ENCODE results near the gene TBC1D4. TPM values are rescaled to one million over a fixed set of nuclear protein-coding genes. Genes with fewer than 3 reads are reported as not detected.

Gene TBC1D4
- polyA plus RNA-seq, 1 of the 3 experiments (the other 2 are of a cell fraction): 8.8 TPM

GRCh38 chr13:75474956-75475355, 7.0 kb downstream of the TBC1D4 start:
- H3K27ac ChIP-seq (ENCODE audit: low read depth in 2 of 2, low read length in 1 of 2): no peak overlapping the region
- WGBS (ENCODE audit: low lambda C conversion rate): 73% methylated on average over 2 of the region's 2 CpGs
- H3K9me2 ChIP-seq: no peaks in the 10 kb centered on the region
- H3K79me2 ChIP-seq (ENCODE audit: insufficient read depth): peaks cover 32% of the 10 kb centered on the region
- H3K9me3 ChIP-seq: no peaks in the 10 kb centered on the region
- TF ChIP-seq RAD21 (IDR thresholded peaks at IDR 0.05; ENCODE audit: low read length): no peak
- TF ChIP-seq, protein P1, sequence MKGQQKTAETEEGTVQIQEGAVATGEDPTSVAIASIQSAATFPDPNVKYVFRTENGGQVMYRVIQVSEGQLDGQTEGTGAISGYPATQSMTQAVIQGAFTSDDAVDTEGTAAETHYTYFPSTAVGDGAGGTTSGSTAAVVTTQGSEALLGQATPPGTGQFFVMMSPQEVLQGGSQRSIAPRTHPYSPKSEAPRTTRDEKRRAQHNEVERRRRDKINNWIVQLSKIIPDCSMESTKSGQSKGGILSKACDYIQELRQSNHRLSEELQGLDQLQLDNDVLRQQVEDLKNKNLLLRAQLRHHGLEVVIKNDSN (IDR thresholded peaks at IDR 0.05; ENCODE audit: borderline replicate concordance, low read depth): no peak
- TF ChIP-seq EP300 (IDR thresholded peaks at IDR 0.05; ENCODE audit: borderline replicate concordance in 1 of 2, low read depth in 1 of 2, low read length in 1 of 2): no peak
- TF ChIP-seq GABPA (IDR thresholded peaks at IDR 0.05; ENCODE audit: low read depth): no peak
- TF ChIP-seq FOXJ3 (CRISPR knock-in tag; IDR thresholded peaks at IDR 0.05): no peak
- no peak for TF ChIP-seq ZBTB33 (IDR thresholded peaks at IDR 0.05; ENCODE audit: borderline replicate concordance, low read depth)
- TF ChIP-seq, protein P2, sequence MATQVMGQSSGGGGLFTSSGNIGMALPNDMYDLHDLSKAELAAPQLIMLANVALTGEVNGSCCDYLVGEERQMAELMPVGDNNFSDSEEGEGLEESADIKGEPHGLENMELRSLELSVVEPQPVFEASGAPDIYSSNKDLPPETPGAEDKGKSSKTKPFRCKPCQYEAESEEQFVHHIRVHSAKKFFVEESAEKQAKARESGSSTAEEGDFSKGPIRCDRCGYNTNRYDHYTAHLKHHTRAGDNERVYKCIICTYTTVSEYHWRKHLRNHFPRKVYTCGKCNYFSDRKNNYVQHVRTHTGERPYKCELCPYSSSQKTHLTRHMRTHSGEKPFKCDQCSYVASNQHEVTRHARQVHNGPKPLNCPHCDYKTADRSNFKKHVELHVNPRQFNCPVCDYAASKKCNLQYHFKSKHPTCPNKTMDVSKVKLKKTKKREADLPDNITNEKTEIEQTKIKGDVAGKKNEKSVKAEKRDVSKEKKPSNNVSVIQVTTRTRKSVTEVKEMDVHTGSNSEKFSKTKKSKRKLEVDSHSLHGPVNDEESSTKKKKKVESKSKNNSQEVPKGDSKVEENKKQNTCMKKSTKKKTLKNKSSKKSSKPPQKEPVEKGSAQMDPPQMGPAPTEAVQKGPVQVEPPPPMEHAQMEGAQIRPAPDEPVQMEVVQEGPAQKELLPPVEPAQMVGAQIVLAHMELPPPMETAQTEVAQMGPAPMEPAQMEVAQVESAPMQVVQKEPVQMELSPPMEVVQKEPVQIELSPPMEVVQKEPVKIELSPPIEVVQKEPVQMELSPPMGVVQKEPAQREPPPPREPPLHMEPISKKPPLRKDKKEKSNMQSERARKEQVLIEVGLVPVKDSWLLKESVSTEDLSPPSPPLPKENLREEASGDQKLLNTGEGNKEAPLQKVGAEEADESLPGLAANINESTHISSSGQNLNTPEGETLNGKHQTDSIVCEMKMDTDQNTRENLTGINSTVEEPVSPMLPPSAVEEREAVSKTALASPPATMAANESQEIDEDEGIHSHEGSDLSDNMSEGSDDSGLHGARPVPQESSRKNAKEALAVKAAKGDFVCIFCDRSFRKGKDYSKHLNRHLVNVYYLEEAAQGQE (IDR thresholded peaks at IDR 0.05; ENCODE audit: low read depth, low read length): no peak
- TF ChIP-seq JUND (IDR thresholded peaks at IDR 0.05): no peak
- no peak for TF ChIP-seq NFIC (IDR thresholded peaks at IDR 0.05; ENCODE audit: borderline replicate concordance)
- no peak for TF ChIP-seq NRF1 (IDR thresholded peaks at IDR 0.05; ENCODE audit: low read depth, low read length)
- DNase-seq: no peak
- no peaks in the 10 kb centered on the region for H3K27me3 ChIP-seq (ENCODE audit: insufficient read depth)
- H3F3A ChIP-seq (replicated peaks; ENCODE audit: insufficient read depth): peaks cover 5% of the 10 kb centered on the region
- no peak overlapping the region for H3K4me3 ChIP-seq (ENCODE audit: low read depth in 2 of 2, low read length in 1 of 2)
- H3K4me2 ChIP-seq: no peak overlapping the region
- peaks cover 3% of the 10 kb centered on the region; the same call in 1 of the 2 replicates for H4K20me1 ChIP-seq (ENCODE audit: insufficient read depth)
- H2AFZ ChIP-seq (ENCODE audit: low read depth): no peak overlapping the region
- no peaks in the 10 kb centered on the region for H3K36me3 ChIP-seq (replicated peaks in 1 of 2; ENCODE audit: control insufficient read depth in 1 of 2, insufficient read depth in 2 of 2, low read length in 1 of 2)
- ChIA-PET POLR2A (no interaction called here), CTCF (no interaction called here)
- 0 out of 4 replicates have a peak, but pooled peaks cover 0 to 3% of the 10 kb centered on the region in 2 experiments for H3K4me1 ChIP-seq (ENCODE audit: control insufficient read depth in 1 of 2, insufficient read depth in 2 of 2, low read depth in 1 of 2, low read length in 1 of 2)
- no peak overlapping the region for H3K9ac ChIP-seq

DNA sequence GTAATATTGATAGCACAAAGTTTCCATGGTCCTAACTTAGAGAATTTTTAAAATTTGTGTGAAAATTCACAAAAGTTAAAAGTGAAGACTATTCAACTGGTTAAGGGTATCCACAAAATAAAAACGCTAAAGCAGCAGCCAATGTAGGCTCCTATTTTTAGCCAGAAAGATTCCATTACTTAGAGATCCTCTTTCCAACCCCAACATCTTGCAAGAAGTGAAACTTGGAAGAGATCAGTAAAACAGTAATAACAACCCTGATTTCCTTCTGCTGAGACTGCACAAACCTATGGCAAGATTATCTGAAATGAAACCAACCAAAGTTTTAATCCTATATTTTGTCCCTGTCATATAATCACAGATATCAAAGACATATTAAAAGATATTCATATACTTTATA, 8.5 kb downstream of the TBC1D4 start:
- Histone ChIP-seq H3K9me3 (no peaks in the 10 kb centered on the region), H3K9ac (no peak overlapping the region), H3K9me2 (no peaks in the 10 kb centered on the region), H3K4me3 (ENCODE audit: low read depth in 2 of 2, low read length in 1 of 2) (no peak overlapping the region), H3K27ac (ENCODE audit: low read depth in 2 of 2, low read length in 1 of 2) (no peak overlapping the region), H3K4me2 (no peak overlapping the region), H3K4me1 (ENCODE audit: control insufficient read depth in 1 of 2, insufficient read depth in 2 of 2, low read depth in 1 of 2, low read length in 1 of 2) (no peaks in the 10 kb centered on the region), H2AFZ (ENCODE audit: low read depth) (no peak overlapping the region), H4K20me1 (ENCODE audit: insufficient read depth) (no peaks in the 10 kb centered on the region), H3K36me3 (replicated peaks in 1 of 2; ENCODE audit: control insufficient read depth in 1 of 2, insufficient read depth in 2 of 2, low read length in 1 of 2) (no peaks in the 10 kb centered on the region), H3K27me3 (ENCODE audit: insufficient read depth) (no peaks in the 10 kb centered on the region), H3K79me2 (ENCODE audit: insufficient read depth) (peaks cover 32% of the 10 kb centered on the region), H3F3A (replicated peaks; ENCODE audit: insufficient read depth) (no peaks in the 10 kb centered on the region)
- POLR2A ChIA-PET: no interaction called here
- DNase-seq: no peak
- WGBS (ENCODE audit: low lambda C conversion rate): 57% methylated on average over 1 of the region's 1 CpG
- CTCF ChIA-PET: interaction anchor here (1.0 kb wide), 1 partner anchor 101 kb away, joined by 3 read pairs; no protein-coding TSS in a partner anchor
- TF ChIP-seq YY1 (IDR thresholded peaks at IDR 0.05; ENCODE audit: low read depth) (no peak), MXI1 (IDR thresholded peaks at IDR 0.05; ENCODE audit: low read depth, low read length) (no peak), RFX5 (IDR thresholded peaks at IDR 0.05; ENCODE audit: low read length) (no peak), FOXM1 (IDR thresholded peaks at IDR 0.05; ENCODE audit: low read depth) (no peak), PBX3 (IDR thresholded peaks at IDR 0.05) (no peak), GATA2 (CRISPR knock-in tag; IDR thresholded peaks at IDR 0.05) (no peak), GABPA (IDR thresholded peaks at IDR 0.05; ENCODE audit: low read depth) (no peak), RXRA (IDR thresholded peaks at IDR 0.05; ENCODE audit: borderline replicate concordance, low read depth) (no peak), MAX (IDR thresholded peaks at IDR 0.05; ENCODE audit: low read depth) (no peak), RCOR1 (IDR thresholded peaks at IDR 0.05; ENCODE audit: low read length) (no peak), NRF1 (IDR thresholded peaks at IDR 0.05; ENCODE audit: low read depth, low read length) (no peak), SMC3 (IDR thresholded peaks at IDR 0.05; ENCODE audit: low read depth, low read length) (no peak), EZH2phosphoT487 (IDR thresholded peaks at IDR 0.05; ENCODE audit: borderline replicate concordance, low read depth) (no peak)
- TF ChIP-seq, protein P1 (IDR thresholded peaks at IDR 0.05; ENCODE audit: borderline replicate concordance, low read depth): no peak

Measured in SK-N-SH (cell line).